SK-N-SH (cell line): ENCODE results near the gene B4GALNT3.

ENCODE experiments used
- CTCF ChIP-seq: fragments of 200-600 bp; sonication (generic); IDR thresholded peaks from 2 replicates; pipeline ENCODE4 v1.6.1; 2017; ENCODE audit warnings: antibody characterized with exemption, mild to moderate bottlenecking, moderate library complexity
- EZH2phosphoT487 ChIP-seq: fragments of 200-600 bp; sonication (generic); IDR thresholded peaks from 2 replicates; pipeline ENCODE4 v1.6.1; 2017; ENCODE audit warnings: low read depth, mixed run types, mild to moderate bottlenecking, antibody characterized with exemption, moderate library complexity, borderline replicate concordance
- GABPA ChIP-seq: IDR thresholded peaks from 2 replicates; pipeline ENCODE4 v1.4.0; 2012; ENCODE audit warnings: low read depth, mild to moderate bottlenecking
- NFIC ChIP-seq: IDR thresholded peaks from 2 replicates; pipeline ENCODE4 v1.4.0; 2012; ENCODE audit warnings: borderline replicate concordance
- PBX3 ChIP-seq: IDR thresholded peaks from 2 replicates; pipeline ENCODE4; 2012
- SIN3A ChIP-seq: IDR thresholded peaks from 2 replicates; pipeline ENCODE4 v1.6.1; 2012; ENCODE audit warnings: low read depth, mild to moderate bottlenecking, low read length, moderate library complexity, borderline replicate concordance
- USF2 ChIP-seq: fragments of 150-350 bp; IDR thresholded peaks from 2 replicates; pipeline ENCODE4 v1.6.1; 2017; ENCODE audit warnings: antibody characterized with exemption, low read length, low read depth, borderline replicate concordance
- YY1 ChIP-seq: IDR thresholded peaks from 2 replicates; pipeline ENCODE4 v1.4.0; 2012; ENCODE audit warnings: low read depth, mild to moderate bottlenecking

GRCh38 chr12:534216-534615, 74.5 kb downstream of the B4GALNT3 start:
- TF ChIP-seq YY1 (no peak), PBX3 (no peak), USF2 (no peak), NFIC (no peak), EZH2phosphoT487 (no peak), CTCF (no peak), SIN3A (no peak), GABPA (no peak)
